Pulmonary artery endothelial cell (primary cell): ENCODE data around the gene CNDP2. TPM values are rescaled to one million over a fixed set of nuclear protein-coding genes. Genes with fewer than 3 reads are reported as not detected.
"Not testable (repeated sequence)": the region's sequence is repeated elsewhere in the genome, so short reads cannot be mapped to it uniquely, and the experiment has no call there.

Source experiments
- DNase-seq: peaks from one replicate; pipeline ENCODE4 v3.0.0-alpha.2; 2011; ENCODE audit warnings: low read depth, low spot score
- total RNA-seq: library from RNA; depleted of rRNA; stranded (reverse); fragments of >200 nt; gene quantifications from 2 replicates; pipeline ENCODE4 v1.2.3, GENCODE V29; 2014

CNDP2 gene
- total RNA-seq, 1 donor from 2014 or later: 100 TPM

GRCh38 chr18:74500372-74500771 is 4.2 kb downstream of the CNDP2 start:
- no peak for DNase-seq

DNA sequence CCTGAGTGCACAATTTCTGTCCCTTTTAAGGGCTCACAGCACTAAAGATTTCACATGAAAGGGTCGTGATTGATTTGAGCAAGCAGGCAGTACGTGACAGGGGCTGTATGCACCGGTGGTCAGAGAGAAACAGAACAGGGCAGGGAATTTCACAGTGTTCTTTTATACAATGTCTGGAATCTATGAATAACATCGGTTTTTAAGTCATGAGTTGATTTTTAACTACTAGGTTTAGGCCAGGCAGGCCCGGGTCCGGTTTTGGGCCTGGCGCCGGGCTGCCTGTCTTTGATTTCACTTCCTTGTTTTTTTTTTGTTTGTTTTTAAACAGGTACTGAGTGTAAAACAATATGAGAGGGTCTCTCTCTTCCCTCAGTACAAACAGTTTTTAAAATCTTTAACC is 4.6 kb downstream of the CNDP2 start:
- not testable (repeated sequence) for DNase-seq

GRCh38 chr18:74501386-74501785 is 5.2 kb downstream of the CNDP2 start:
- no peak for DNase-seq

GRCh38 chr18:74503137-74503536 is 7.0 kb downstream of the CNDP2 start:
- no peak for DNase-seq

GRCh38 chr18:74505776-74506175 is 9.6 kb downstream of the CNDP2 start:
- DNase-seq: no peak

GRCh38 chr18:74506448-74507084 is 10.4 kb downstream of the CNDP2 start:
- no peak for DNase-seq

- DNase-seq: no peak
Measured at GRCh38 chr18:74507097-74507881, 11.1 kb downstream of the CNDP2 start.

GRCh38 chr18:74507927-74508326 is 11.8 kb downstream of the CNDP2 start:
- DNase-seq: no peak

- DNase-seq: no peak
Measured at GRCh38 chr18:74508366-74508765, 12.2 kb downstream of the CNDP2 start.

GRCh38 chr18:74508821-74509225 is 12.7 kb downstream of the CNDP2 start:
- no peak for DNase-seq

DNA sequence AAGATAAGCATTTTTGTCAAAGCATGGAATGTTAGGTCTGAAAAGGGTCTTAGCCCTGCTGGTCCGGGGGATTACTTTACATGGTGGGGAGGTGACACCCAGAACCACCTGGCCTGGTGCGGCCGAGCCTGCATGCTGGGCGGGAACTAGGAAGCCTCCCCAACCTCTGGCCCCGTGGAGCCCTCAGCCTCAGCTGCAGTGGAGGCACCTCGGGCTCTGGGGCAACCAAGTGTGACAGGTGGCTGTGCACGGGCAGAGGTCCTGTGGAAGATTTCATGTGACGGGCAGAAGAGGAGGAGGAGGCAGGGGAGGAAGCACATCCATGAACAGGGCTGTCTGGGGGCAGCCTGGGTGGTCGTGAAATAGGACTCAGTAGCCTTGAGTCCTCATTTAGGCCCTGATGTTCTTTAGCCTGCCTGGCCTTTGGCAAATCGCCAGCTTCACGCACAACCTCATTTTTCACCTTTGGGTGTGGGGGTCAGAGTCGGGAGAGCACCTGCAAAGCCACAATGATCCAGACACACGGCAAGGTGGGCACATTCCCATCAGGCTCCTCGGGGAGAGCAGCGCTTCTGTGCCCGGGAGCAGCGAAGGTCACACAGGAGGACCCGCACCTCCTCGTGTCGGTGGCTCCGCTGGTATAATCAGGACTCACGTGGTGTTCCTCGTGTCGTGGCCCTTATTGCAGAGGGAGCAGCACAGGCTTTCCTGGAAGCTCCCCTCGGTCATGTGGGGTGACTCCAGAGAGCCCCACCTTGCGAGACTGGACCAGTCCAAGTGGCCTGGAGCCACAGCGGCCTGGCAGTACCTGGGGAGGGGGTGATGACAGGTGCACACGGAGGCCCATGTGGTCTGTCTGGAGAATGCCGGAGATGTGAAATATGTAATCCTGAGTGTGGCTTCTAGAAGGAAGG is 13.9 kb downstream of the CNDP2 start:
- no peak for DNase-seq

- DNase-seq: no peak
Measured at GRCh38 chr18:74510770-74511095, 14.6 kb downstream of the CNDP2 start.

- no peak for DNase-seq
Measured at GRCh38 chr18:74511823-74512222, 15.7 kb downstream of the CNDP2 start.

GRCh38 chr18:74512321-74513053 is 16.3 kb downstream of the CNDP2 start:
- no peak for DNase-seq

DNA sequence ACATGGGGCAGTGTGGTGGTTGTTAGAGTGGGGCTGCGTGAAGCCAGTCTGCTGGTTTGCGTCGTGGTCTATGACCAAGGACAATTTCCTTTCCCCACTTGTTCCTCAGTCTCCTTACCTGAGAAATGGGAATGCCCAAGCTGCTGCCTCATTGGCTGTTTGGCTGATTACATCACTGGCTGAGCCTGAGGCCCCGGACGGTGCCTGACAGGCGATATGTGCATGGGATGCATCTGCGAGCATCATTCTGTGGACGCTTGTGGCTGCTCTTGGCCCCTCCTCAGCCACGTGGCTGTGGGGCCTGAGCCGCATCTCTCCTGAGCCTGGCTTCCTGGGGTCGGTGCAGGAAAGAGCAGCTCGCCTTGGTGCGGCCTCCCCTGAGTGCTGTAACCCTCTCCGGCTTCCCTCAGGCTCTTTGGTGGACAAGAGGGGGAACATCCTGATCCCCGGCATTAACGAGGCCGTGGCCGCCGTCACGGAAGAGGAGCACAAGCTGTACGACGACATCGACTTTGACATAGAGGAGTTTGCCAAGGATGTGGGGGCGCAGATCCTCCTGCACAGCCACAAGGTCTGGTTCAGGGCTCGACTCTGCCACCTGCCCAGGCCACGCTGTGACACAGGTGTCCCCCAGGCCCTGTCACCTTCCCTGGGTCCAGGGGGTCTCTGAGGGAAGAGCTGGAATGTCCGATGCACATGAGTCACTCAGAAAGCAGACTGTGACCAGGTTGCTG is 17.2 kb downstream of the CNDP2 start:
- no peak for DNase-seq

GRCh38 chr18:74513883-74514205 is 17.7 kb downstream of the CNDP2 start:
- no peak for DNase-seq

GRCh38 chr18:74514860-74515495 is 18.8 kb downstream of the CNDP2 start:
- no peak for DNase-seq

DNA sequence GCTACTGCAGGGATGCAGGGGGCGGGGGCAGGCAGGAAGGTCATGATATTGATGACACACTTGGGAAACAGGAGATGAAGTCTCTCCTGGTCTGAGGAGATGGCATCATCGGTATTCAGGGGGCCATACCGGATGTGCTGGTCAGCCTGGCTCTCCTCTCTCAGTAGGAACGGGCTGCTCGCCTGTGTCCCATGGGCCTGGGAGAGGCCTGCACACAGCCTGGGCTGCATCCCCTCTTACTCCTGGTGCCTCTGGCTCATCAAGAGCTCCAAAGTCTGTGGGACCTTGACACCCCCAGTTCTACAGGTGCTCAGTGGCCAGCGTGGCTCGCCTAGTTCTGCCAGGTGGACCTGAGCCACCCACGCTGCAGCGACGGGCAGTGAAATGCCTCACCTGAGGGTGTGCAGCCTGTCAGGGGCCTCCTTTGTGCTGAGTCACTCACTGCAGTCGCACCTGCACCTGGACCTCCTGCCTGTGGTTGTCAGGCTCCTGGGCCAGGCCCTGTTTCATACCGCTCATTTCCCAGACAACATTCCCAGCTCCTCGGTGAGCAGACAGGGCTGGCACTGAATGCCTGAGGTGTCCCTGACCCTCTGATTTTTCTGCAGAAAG is 19.6 kb downstream of the CNDP2 start:
- no peak for DNase-seq

- no peak for DNase-seq
Measured at GRCh38 chr18:74516271-74517235, 20.4 kb downstream of the CNDP2 start.
